ENCODE data around the gene VWA5B2.

The VWA5B2 gene

DNA sequence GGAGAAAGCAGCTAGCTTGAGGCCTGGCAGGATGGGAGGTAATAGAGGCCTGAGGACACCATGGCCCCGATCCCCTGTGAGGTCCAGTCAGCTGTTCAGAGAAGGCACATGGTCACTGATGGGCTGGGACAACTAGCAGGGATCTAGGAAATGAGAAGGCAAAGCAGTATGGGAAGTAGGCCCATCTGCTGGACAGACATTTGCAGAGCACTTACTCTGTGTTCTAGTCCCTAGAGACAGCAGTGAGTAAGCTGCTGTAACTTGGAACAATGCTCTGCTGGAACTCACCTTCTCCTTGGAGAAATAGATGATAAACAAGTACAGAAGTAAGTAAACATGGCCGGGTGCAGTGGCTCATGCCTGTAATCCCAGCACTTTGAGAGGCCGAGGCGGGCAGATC lies 53.6 kb downstream of the VWA5B2 start:
- no peak for DNase-seq

DNA sequence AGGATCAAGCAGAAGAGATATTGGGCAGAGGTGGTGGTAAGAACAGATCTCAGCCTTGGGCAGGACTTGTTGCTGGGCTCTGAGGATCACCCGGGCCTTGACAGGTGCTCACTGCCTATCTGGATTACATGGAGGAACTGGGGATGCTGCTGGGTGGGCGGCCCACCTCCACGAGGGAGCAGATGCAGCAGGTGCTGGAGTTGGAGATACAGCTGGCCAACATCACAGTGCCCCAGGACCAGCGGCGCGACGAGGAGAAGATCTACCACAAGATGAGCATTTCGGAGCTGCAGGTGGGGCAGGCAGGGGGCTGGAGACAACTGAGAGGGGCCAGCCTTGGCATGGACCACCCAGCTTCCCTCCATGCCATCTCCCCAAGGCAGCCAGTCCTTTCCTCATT lies 54.3 kb downstream of the VWA5B2 start:
- no peak for DNase-seq

DNA sequence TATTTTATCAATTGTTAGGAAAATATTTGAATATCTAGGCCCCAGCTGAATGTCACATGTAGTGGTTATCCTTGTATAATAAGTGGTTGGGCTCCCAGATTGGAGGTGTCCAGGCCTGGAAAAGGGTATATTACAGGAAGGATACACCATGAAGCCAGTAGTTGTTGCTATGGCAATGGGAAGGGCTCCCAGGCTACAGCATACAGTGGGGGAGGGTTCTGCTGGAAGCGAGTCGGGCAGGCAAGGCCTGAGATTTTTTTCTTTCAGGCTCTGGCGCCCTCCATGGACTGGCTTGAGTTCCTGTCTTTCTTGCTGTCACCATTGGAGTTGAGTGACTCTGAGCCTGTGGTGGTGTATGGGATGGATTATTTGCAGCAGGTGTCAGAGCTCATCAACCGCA lies 55.3 kb downstream of the VWA5B2 start:
- DNase-seq: peak; percentile 83

DNA sequence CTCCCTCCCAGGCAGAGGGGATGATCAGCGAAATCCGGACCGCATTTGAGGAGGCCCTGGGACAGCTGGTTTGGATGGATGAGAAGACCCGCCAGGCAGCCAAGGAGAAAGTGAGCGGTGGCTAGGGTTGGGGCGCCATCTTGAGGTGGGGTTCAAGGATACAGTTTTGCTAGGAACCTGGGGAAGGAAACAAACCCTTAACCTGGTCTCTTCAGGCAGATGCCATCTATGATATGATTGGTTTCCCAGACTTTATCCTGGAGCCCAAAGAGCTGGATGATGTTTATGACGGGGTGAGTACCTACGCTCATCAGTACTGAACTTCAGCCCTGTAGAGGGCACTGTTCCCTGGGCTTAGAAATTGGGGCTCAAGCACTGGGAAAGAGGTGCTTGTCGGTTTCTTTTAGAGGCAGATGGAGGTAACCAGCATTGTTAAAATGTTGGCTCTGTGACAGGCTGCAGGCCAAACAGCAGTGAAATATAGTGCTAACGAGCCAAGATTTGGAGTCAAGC lies 60.1 kb downstream of the VWA5B2 start:
- DNase-seq: peak; percentile 65

DNA sequence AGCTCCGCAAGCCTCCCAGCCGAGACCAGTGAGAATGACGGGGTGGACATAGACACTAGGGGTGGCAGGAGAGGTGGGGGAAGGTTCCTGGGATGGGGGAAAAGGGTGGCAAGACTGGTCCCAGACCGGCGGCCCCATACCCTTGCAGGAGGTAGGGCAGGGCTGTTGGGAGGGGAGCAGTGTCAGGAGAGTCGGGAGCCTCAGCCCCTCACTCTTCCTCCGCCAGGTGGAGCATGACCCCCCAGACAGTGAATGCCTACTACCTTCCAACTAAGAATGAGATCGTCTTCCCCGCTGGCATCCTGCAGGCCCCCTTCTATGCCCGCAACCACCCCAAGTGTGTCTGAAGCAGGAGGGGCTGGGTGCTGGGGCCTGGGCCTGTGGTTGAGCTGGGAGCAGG lies 60.9 kb downstream of the VWA5B2 start:
- DNase-seq: no peak

DNA sequence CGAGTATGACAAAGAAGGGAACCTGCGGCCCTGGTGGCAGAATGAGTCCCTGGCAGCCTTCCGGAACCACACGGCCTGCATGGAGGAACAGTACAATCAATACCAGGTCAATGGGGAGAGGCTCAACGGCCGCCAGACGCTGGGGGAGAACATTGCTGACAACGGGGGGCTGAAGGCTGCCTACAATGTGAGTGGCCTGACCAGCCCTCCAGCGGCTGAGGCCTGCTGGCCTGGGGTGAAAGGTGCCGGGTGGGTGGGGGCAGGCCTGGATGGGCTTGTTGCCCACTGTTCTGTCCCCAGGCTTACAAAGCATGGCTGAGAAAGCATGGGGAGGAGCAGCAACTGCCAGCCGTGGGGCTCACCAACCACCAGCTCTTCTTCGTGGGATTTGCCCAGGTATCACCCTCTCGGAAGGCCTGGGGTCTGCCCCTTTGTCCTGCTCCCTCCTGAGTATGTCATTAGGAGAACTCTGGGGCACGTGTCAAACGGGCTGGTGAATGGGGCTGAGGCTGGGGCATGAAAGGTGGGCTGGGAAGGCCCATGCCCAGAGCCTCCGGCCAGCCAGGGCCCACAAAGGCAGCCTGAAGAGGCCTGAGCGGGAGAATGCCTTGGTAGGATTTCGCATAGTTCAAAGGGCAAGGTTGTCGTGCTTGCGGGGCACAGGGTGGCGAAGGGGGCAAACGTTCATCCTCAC lies 61.8 kb downstream of the VWA5B2 start:
- no peak for DNase-seq
